Midbrain (tissue), 1 donor: Measurements from ENCODE around the gene USH1G.
"Not testable (repeated sequence)": the region's sequence is repeated elsewhere in the genome, so short reads cannot be mapped to it uniquely, and the experiment has no call there.

Experiments used
- DNase-seq: peaks from one replicate; lab custom pipeline; 2025; lab: John Stamatoyannopoulos, UW

Gene USH1G

DNA sequence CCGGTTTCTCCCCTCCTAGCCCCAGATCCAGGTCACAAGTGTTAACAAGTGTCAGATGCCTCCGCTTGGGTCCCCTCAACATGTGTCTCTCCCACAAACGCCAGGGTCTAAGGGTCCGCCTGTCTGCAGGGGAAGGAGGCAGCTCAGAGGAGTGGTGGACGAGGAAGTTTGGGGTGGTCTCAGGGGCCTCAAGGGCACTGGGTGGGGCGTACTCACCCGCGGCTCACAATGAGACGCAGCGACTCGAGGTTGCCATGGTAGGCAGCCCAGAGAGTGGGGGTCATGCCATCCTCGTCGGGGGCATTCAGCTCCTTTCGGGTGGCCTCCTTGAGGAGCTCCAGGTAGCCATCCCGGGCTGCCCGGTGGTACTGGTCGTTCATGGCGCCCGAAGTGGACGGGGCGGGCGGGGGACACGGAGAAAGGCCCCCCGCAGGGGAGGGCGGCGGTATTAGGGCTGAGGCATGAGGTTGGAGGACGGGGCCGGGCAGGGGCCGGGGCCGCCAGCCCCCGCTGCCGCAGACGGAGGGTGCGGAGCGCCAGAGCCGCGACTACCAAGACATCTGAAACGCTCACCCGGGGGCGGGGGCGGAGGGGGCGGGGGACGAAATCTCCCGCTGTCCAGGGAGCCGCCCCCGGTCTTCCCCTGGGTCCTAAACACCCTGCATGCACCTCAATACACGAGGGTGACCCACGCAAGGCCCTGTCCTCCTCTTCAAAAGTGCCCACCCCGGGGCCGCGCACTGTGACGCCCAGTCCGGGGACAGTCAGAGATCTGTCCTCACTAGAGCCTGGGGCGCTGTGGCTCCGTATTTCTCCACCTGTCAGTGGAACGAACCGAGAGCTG is at the start of gene USH1G:
Gene USH1G (minus strand): TSS at position 562 of the 844 bp plus-strand sequence. CDS start 182 bp downstream, at position 380.
- DNase-seq: no peak

DNA sequence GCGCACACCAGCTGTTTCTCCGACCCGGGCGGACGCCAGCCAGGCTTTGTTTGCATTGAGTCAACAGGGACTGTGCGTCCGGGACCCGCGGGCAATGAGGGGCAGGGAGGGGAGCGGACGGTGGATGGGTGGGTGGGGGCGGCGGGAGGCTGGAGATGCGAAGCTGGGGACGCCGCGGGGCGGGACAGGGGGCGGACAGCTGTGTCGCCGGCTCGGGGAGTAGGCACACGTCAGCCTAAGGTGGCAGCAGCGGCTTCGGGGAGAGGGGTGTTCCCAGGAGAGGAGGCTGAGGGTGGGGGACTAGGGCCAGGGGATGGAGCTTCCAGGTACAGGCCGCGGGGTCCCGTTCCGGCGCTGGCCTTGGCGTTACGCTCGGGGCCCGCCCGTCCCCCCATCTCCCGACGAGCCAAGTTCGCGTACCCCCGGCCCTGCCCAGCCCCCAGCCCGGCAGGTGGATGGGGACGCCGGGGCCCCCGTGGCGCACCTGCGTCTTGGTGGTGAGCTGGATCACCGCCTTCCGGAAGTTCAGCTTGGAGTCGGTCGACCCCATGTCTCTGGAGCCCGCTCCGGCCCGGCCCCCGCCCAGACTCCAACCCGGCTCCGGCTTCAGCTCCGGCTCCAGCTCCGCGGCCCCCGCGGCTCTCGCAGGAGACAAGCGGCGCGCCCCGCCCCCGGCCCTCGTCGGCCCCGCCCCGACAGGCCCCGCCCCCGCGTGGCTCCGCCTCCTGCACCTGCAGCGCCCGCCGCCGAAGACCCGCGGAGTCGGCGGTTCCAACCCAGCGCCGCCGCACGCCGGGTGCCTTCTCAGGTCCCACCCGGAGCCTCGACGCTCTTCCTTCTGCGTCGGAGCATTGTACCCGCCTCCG is 49.3 kb upstream of the USH1G start, which contains the start of gene HID1:
Gene HID1 (minus strand): TSS at position 653 of the 866 bp plus-strand sequence. CDS start 103 bp downstream, at position 550.
- DNase-seq: peak; percentile 79

DNA sequence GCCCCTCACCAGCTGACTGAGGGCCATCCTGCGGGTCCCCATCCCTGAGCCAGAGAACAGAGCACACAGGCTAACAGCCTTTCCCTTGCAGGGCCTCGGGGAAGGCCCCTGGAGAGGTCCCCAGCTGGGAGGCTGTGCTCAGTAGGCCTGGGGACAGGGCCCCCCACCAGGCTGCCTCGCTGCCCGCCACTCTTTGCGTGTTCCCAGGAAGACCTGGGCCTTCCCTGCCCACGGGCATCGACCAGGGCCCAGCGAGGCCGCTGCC is 48.7 kb upstream of the USH1G start:
- no peak for DNase-seq

DNA sequence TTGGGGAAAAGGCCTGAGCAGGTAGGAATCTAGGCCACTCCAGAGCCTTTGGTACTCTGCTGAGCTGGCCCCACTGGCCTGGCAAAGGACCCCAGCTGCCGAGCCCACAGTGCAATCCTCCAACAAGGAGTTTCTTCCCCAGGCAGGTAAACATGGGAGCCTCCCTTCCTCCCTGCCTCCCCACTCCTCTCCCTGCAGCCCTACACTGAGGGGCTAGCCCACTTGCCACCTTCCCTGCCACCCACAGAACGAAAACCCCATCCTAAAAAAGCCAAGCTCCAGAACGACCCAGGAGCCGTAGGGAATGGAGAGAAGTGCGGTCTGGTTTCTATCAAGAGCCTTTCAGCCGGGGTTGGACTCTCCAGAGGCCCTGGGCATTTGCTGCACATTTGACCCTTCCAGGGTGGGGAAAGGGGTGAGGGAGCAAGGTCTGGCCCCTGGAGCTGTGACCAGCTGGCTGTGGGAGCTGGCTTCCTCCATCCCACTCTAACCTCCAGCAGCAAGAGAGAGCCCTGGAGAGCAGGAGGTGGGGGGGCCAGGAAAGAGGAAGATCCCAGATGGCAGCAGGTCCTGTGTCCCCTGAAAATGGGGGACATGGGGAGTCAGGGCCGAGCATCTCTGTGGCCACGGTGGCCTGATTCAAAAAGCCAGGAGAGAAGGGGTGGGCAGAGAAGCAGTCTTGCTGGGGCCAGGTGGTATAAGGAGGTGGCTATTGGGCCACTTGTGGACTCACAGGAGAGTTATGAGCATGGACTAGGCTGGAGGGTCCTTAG is 48.2 kb upstream of the USH1G start:
- DNase-seq: no peak

DNA sequence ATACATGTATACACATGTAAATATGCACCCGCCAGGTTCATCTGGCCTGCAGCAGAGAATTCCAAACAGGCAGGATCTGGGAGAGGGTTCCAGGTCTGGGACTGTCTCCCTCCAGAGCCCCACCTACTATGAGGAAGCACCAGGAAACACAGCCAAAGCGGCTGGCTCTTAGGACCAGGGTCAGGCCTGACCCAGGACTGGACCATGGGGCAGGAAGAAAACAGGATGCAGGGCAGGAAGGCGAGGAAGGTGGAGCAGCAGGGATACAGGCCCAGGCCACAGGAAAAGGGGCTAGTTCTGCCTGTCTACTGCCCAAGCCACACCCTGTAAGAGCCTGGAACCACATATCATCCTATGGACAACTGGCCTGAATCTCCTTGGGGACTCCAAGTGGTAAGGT is 47.3 kb upstream of the USH1G start:
- no peak for DNase-seq

DNA sequence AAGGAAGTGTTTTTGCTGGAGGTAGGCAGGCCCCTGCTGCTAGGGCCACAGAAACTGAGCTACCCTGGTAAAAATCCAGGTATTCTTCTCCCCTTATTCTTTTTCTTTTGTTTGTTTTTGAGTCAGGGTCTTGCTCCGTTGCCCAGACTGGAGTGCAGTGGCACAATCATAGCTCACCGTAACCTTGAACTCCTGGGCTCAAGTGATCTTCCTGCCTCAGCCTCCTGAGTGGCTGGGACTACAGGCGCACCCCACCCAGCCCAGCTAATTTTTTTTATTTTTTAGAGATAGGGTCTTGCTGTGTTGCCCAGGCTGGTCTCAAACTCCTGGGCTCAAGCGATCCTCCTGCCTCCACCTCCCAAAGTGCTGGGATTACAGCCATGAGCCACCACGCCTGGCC is 46.4 kb upstream of the USH1G start:
- DNase-seq: not testable (repeated sequence)

DNA sequence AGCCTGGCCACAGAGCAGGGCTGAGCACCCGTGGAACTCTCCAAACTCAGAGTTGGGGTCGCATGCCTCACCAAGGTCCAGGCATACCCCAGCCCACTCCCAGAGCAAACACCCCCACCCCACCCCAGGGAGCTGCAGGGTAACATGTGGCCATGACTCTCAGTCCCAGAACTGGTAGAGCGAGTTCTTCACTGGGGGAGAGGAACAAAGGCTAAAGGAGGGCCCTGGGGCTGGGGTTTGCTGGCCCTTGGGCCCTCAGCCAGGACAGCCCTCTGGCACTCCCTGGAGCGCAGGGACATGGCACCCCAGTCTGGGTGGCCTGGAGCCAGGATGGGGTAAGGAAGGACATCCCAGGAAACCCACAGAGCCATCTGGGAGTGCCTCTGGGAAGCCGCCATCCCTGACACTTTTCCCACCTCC is 45.3 kb upstream of the USH1G start:
- no peak for DNase-seq

DNA sequence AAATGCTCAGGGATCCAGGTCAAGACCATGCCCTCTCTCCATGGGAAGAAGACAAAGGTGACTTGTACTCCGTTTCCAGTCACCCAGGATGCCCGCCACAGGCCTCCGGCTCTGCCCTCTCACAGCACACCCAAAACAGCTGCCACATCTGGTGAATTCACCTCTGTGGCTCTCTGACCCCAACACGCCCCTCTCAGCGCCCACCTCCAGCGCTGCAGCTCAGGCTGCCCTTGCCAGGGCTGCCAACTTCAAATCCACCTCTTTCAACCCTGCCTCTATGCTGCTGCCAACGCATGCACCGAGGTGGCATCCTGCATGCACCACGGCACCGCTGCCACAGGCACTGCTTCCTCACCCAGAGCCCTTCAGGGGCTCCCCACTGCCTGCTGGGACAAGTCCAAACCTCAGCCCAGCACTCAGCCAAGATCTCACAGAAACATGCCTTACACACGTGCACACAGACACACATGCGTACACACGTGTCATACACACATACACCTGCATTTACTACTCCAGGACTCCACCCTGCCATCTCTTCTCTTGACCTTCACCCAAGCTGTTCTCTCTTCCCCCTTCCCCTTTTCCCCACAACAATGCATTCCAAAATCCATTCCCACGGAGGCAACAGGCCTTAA is 42.0 kb upstream of the USH1G start:
- DNase-seq: no peak

DNA sequence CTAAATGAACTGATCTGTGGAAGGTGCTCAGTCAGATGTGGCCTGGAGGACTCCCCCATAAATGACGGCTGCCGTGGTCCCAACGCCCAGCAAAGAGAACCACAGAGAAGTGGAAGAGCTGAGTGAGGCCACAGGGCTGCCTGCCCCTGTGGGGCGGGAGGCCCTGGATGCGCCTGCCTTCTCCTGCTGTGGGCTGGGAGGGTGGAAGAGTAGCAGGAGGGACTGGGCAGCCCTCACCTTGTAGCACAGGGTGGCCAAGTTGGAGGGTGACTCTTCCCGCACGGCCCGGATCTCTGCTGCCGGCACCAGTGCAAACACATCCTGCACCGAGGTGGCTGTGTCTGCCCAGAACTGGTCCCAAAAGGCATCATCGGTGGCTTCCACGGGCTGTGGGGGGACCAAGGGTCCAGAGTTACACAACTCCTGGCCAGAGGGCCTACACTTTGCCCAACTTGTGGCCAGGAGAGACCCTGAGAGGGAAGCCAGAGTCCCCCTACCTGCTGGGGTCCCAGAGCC is 41.2 kb upstream of the USH1G start:
- no peak for DNase-seq

DNA sequence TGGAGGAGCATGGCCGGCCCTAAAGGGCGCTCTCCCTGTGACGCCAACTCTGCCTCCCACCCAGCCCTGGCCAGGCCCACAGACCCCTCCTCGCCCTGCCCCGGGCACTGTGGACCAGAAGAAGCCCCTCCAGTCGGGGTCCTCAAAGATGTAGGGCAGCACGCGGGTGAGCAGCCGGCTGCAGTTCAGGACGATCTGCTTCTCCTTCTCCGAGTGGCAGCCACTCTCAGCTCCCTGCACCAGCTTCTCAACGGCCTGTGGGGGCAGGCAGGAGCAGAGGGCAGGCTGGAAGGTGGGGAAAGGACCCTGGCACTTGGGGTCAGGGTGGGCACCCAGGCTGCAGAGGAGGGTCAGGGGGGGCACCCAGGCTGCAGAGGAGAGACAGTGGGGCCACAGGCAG is 40.6 kb upstream of the USH1G start:
- DNase-seq: no peak

DNA sequence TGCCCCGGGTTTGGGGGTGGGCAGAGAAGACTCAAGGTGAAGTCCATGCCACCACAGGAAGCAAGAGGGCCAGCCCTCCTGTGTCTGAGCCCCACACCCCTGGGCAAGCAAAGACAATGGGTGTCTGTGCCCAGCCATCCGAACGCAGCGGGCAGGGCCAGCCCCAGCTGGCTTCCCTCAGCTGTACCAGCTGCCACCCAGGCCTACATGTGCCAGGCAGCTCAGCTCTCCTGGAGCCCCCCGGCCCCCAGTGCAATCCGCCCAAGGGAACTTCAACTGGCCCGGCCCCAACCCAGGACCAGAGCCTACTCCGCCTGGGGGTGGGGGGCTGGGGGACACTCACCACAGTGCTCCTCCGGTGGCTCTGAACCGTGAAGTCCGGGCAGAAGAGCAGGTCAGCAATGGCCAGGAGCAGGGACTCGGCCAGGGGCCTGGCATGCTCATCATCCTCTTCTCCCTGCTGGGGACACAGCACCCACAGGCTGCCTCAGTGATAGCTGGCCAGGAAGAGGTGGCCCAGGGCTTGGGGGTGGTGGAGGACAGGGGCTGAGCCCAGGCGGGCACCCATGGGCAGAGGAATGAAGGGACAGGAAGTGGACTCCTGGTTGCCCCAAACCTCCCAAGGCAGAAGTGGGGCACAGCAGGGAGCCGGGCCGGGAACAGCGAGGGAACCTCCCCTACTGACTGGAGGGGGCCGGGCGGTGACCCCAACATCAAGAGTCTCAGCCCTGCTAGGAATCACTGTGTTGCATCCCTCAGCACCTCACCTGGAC is 39.8 kb upstream of the USH1G start:
- DNase-seq: peak; percentile 73

DNA sequence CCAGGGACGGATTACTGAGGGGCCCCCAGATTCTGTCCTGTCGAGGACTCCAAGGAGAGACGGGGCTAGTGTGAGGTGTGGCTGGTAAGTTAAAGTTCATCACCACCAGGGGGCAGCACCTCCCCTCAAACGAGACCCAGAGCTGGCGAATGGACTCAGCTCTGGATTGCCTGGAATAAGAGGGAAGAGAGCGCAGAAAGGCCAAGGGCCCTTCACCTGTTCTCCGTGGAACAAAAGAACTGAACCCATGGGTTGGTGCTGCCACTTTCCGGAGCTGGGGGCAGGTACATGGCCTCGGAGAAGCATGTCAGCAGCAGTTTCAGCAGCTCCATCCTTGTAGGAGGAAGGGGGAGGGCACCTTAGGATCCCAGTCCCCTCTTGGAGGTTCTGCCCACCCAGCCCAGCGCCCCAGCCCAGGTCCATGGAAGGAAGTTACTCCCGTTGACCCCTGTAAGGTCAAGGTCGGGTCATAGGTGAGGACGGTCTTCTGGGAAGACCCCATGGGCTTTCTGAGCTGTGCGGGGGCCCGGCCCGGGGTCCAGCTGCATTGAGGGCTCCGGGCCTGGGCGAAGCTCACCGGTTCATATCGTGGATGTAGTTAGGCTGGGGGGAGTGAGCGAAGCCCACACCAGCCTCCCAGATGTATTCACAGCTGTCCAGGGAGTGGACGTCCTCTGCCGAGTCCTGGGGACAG is 38.7 kb upstream of the USH1G start:
- DNase-seq: peak; percentile 85

DNA sequence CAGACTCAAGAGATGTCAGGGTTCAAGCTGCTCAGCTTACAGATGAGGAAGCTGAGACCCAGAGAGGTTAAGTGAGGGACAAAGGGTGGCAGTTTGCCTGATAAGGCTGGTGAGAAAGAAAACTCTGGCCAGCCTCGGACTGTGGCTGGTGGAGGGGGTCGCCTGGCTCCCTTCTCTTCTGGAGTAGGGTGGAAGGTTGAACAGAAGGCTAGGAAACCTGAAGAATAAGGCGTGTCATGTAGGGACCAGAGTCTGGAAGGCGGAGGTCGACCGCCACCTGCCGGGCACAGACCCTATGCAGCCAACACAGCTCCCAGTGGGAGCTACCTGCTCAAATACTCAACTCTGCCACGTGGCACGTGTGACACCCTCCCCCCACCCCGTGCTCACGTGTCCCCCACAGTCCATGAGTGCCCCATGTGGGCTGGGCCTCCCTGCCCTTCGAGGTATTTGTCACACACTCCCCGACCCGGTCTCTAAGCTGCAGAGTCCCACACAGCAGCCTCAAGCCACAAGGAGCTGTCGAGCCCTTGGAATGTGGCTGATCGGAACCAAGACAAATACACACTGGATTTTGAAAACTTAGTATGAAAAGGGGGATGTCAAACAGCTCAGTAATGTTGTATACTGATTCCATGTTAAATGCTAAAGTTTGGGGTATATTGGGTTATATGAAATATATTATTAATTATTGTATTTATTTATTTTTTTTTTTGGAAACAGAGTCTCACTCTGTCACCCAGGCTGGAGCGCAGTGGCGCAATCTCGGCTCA is 37.7 kb upstream of the USH1G start:
- DNase-seq: no peak

DNA sequence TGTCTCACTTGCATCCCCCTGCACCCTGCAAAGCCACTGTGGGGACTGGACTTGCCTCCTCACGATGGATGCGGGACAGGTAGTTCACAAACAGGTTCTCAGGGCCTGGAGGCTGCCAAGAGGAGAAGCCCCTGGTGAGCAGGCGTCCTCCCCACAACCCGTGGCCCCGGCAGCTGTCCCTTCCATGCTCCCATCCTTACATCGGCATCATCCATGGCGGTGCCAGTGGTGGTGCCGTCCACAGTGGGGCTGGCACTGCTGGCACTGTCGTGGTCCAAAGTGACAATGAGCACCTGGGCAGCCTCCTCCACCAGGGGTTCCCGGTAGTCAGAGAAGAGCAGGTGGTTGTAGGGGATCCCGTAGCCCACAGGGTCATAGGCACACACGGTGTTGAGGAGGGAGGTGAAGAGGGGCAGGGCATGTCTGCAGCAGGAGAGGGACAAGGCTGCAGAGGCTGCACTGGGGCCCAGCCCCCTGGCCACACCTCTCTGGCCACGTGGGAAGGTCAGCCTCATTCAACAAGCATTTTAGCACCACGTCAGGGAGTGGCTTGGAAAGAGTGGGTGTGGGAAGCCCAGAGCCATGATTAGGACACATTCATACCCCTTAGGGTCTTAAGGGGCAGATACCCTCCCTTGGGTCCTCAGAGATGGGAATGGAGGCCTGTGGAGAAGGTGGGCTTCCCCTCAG is 36.9 kb upstream of the USH1G start:
- no peak for DNase-seq

DNA sequence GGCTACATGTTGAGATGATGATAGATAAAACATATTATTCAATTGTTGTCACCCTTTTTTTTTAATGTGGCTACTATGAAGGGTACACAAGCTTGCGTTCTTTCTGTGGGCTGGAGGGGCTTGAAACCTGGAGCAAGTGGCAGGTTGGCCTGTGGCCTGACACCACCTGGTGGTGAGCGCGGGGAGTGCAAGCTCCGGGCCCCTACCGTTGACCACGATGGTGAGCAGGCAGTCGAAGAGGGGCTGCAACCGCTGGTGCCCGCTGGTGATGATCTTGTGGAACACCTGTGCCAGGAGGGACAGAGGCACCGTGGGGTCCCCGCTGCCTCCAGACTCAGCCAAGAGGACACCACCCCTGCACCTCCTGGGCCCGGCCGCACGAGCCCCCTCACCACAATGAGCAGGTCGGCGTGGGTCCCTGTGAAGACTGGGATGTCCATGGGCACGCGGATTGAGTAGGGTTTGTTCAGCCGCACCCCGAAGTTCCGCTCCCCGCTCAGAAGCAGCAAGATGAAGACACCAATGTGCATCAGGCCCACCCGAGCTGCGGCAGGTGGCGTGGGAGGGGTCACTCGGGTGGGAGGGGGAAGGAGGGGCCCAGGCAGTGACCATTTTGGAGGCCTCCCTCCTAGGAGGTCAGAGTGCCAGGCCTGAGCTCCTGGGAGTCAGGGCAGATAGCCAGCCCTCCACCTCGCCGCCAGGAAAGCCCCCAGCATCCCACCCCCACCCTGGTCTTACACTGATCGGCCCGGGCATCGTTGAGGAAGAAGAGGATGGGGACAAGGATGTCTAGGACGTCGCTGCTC is 35.1 kb upstream of the USH1G start:
- peak; percentile 52 for DNase-seq

DNA sequence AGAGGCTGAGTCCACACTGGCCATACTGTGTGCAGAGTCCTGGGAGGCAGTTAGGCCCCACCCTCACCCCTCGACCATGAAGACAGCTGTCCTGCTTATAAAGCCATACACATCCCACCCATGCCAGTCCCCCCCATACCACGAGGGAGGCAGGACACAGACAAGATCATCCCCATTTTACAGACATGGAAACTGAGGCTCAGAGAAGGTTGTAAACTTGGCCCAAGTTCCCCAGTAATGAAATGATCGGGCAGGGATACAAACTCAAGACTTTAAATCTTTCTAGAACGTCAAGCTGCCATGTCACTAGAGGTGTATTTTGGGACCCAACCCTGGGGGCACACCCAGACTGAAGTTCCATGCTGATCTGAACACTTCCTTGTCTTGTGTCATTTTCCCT is 33.0 kb upstream of the USH1G start:
- DNase-seq: no peak

DNA sequence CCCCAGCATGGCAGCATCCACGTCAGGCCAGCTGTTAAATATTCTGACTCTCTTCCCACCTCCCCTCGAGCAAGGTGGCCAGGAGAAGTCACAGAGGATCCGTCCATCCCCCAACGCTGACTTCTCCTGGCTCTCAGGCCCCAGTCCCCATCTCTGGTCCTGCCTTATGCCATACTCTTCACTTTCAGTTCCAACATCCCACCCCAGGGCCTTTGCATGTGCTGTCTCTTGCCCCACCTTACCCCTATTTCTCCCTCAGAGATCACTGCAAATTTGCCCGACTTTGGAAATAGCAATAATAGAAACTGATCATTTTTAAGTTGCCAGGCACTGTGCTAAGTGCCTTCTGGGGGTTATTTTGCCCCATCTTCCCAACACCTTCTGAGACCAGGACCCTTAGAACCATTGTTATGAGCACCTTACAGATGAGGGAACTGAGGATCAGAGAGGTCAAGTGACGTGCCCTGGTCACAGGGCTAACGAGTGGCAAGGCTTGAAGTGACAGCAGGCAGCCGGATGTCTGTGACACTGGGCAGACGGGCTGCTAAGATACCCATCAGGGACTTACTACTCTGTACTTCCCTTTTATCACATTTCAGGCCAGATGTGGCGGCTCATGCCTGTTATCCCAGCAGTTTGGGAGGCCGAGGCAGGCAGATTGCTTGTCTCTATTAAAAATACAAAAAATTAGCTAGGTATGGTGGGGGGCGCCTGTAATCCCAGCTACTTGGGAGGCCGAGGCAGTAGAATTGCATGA is 31.8 kb upstream of the USH1G start:
- DNase-seq: no peak
